Uterus (tissue), 2 donors: Measurements from ENCODE around the gene DYRK3.

Experiments
- CTCF ChIP-seq, 4 experiments: fragments of 200-600 bp in 2 of 4; fragments of 450-650 bp in 2 of 4; sonication (generic) in 2 of 4; IDR thresholded peaks; one replicate each; pipeline ENCODE4 v1.5.1; 2016 to 2019; ENCODE audit warnings: antibody characterized with exemption in 4 of 4, mild to moderate bottlenecking in 2 of 4, moderate library complexity in 1 of 4
- POLR2A ChIP-seq, 2 donors: fragments of 450-650 bp; IDR thresholded peaks; one replicate each; pipeline ENCODE4 v1.6.1; 2016; ENCODE audit warnings: antibody characterized with exemption in 2 of 2, mild to moderate bottlenecking in 1 of 2, moderate library complexity in 1 of 2

- TF ChIP-seq POLR2A (IDR thresholded peaks at IDR 0.05) = no peak
- no peak for TF ChIP-seq CTCF (IDR thresholded peaks at IDR 0.05)
Observed at GRCh38 chr1:206681359-206681758, 46.0 kb downstream of the DYRK3 start.
